Keratinocyte (primary cell): ENCODE data around the gene CAP2. TPM values are rescaled to one million over a fixed set of nuclear protein-coding genes. Genes with fewer than 3 reads are reported as not detected.
A peak's percentile ranks its signal among the peaks of the same experiment; 100 is the strongest.

Source experiments
- DNase-seq: peaks from one replicate; pipeline ENCODE4 v3.0.0-alpha.2; 2011; ENCODE audit warnings: low read depth, missing footprints, low spot score
- FAIRE-seq: peaks from 2 replicates; lab custom pipeline; 2011; peaks lifted over from hg19 to GRCh38; lab: Jason Lieb, UNC
- H2AFZ ChIP-seq: 2 replicates; pipeline ENCODE4 v1.6.0; 2012; ENCODE audit warnings: low read length, control low read depth, inconsistent platforms; ENCODE audit not compliant: control insufficient read depth
- H3K27ac ChIP-seq: 2 replicates; pipeline ENCODE4 v1.5.1; 2011; ENCODE audit warnings: low read length; ENCODE audit not compliant: control insufficient read depth, insufficient read depth
- H3K27me3 ChIP-seq: 3 replicates; pipeline ENCODE4 v1.6.0; 2011; ENCODE audit warnings: low read length; ENCODE audit not compliant: control insufficient read depth, insufficient read depth; ENCODE audit errors: extremely low read depth
- H3K36me3 ChIP-seq, 2 experiments: 2 replicates in 1 of 2; 3 replicates in 1 of 2; pipeline ENCODE4 v1.5.1; 2011; ENCODE audit warnings: low read length in 2 of 2, mild to moderate bottlenecking in 1 of 2; ENCODE audit not compliant: control insufficient read depth in 2 of 2, insufficient read depth in 2 of 2; ENCODE audit errors: extremely low read depth in 1 of 2
- H3K4me1 ChIP-seq: 3 replicates; pipeline ENCODE4 v1.5.1; 2011; ENCODE audit warnings: low read length; ENCODE audit not compliant: control insufficient read depth, insufficient read depth; ENCODE audit errors: extremely low read depth
- H3K4me2 ChIP-seq: 3 replicates; pipeline ENCODE4 v1.6.0; 2011; ENCODE audit warnings: low read depth, low read length; ENCODE audit not compliant: control insufficient read depth, insufficient read depth; ENCODE audit errors: extremely low read depth
- H3K4me3 ChIP-seq, 3 experiments: fragments of 200-600 bp in 1 of 3; sonication (generic) in 1 of 3; 2 replicates in 2 of 3; 3 replicates in 1 of 3; pipeline ENCODE4 v1.5.1; 2011 to 2016; ENCODE audit warnings: low read length in 3 of 3, mild to moderate bottlenecking in 3 of 3, control low read depth in 2 of 3, inconsistent platforms in 1 of 3, low read depth in 1 of 3, mixed read lengths in 1 of 3, mixed run types in 1 of 3, moderate library complexity in 1 of 3; ENCODE audit not compliant: control insufficient read depth in 2 of 3, insufficient read depth in 2 of 3; ENCODE audit errors: extremely low read depth in 1 of 3
- H3K79me2 ChIP-seq: 2 replicates; pipeline ENCODE4 v1.6.0; 2012; ENCODE audit warnings: low read length; ENCODE audit not compliant: control insufficient read depth, insufficient read depth
- H3K9ac ChIP-seq: 3 replicates; pipeline ENCODE4 v1.6.0; 2011; ENCODE audit warnings: low read length; ENCODE audit not compliant: control insufficient read depth, insufficient read depth; ENCODE audit errors: extremely low read depth
- H3K9me1 ChIP-seq: 3 replicates; pipeline ENCODE4 v1.6.0; 2011; ENCODE audit warnings: low read length; ENCODE audit not compliant: control insufficient read depth, insufficient read depth; ENCODE audit errors: extremely low read depth
- H3K9me3 ChIP-seq: 2 replicates; pipeline ENCODE4 v1.5.1; 2012; ENCODE audit warnings: low read depth, low read length; ENCODE audit not compliant: control insufficient read depth
- H4K20me1 ChIP-seq: 3 replicates; pipeline ENCODE4 v1.6.0; 2011; ENCODE audit warnings: low read length; ENCODE audit not compliant: control insufficient read depth, insufficient read depth; ENCODE audit errors: extremely low read depth
- CTCF ChIP-seq, 3 experiments: IDR thresholded peaks in 1 of 3; conservative IDR thresholded peaks in 1 of 3; optimal IDR thresholded peaks in 1 of 3; 2 replicates in 2 of 3; 3 replicates in 1 of 3; pipeline versions ENCODE3 to v1.5.1; 2011; ENCODE audit warnings: low read length in 3 of 3, mild to moderate bottlenecking in 3 of 3, moderate library complexity in 2 of 3, control low read depth in 1 of 3, inconsistent platforms in 1 of 3; ENCODE audit not compliant: insufficient read depth in 2 of 3; ENCODE audit errors: extremely low read depth in 1 of 3
- EZH2 ChIP-seq: IDR thresholded peaks from one replicate; pipeline ENCODE4 v1.6.1; 2012; ENCODE audit warnings: inconsistent platforms, mild to moderate bottlenecking, low read length, moderate library complexity
- dilution Hi-C: fragments of 300-500 bp; cut with MboI; formaldehyde crosslinking; loops from one replicate; pipeline ENCODE4 v1.7.0; 2020; ENCODE audit warnings: low sequenced_read_pairs; ENCODE audit not compliant: extremely low pct_ligation_motif_present
- polyA plus RNA-seq, 5 experiments: library from polyadenylated mRNA; depleted of rRNA in 3 of 5; stranded (reverse) in 3 of 5; stranded (forward) in 1 of 5; unstranded in 1 of 5; fragments of >200 nt; gene quantifications; 1 replicate in 1 of 5; 2 replicates in 3 of 5; 3 replicates in 1 of 5; pipeline versions ENCODE4 v1.2.1 to v1.2.3, GENCODE V29; 2011 to 2012; ENCODE audit warnings: missing spikeins in 2 of 5, low read depth in 1 of 5, low replicate concordance in 1 of 5

The CAP2 gene
- polyA plus RNA-seq, 1 donor (not counting 4 experiments of a cell fraction or from before 2014, with no cell fraction given): 12.1 TPM

- no peaks in the 10 kb centered on the region for H4K20me1 ChIP-seq
- H3K27ac ChIP-seq: no peak overlapping the region
- peaks cover 0 to 3% of the 10 kb centered on the region in 2 experiments for H3K36me3 ChIP-seq
- TF ChIP-seq EZH2 (no peak), CTCF (optimal IDR thresholded peaks at IDR 0.05 in 1 of 3, IDR thresholded peaks at IDR 0.05 in 1 of 3, conservative IDR thresholded peaks at IDR 0.05 in 1 of 3; ENCODE audit: extremely low read depth in 1 of 3, insufficient read depth in 2 of 3, low read length in 3 of 3) (no peak)
- no peak overlapping the region for H3K9ac ChIP-seq
- no peaks in the 10 kb centered on the region for H3K9me1 ChIP-seq
- H3K4me2 ChIP-seq: peak overlapping the region; percentile 13
- H3K4me3 ChIP-seq: no peak overlapping the region
- peak; percentile 7 for DNase-seq
- no peaks in the 10 kb centered on the region for H3K27me3 ChIP-seq
- dilution Hi-C loops: no loop called here
- H2AFZ ChIP-seq: no peak overlapping the region
- H3K4me1 ChIP-seq: peaks cover 9% of the 10 kb centered on the region
- H3K79me2 ChIP-seq: no peaks in the 10 kb centered on the region
- no peaks in the 10 kb centered on the region for H3K9me3 ChIP-seq
- no peak for FAIRE-seq
Observed at GRCh38 chr6:17519120-17519519, 125.7 kb downstream of the CAP2 start.

DNA sequence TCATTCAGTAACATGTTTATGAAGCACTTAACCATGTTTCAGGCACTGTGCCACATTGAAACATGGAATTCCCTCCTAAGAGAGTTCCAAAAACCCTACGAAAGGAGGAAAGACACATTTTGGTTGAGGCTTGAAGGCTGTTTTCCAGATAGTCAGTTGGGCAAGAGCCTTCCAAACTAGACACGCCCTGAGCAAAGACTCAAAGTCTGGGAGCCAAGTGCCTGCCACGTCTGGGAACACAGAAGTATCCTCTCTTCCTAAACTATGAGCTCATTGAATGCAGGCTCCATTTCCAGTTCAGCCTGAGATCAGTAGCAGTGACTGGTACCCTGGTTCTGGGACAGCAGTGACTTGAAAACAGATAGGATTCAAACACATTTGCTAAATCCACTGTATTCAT lies 132.2 kb downstream of the CAP2 start:
- Histone ChIP-seq H2AFZ (no peak overlapping the region), H3K27me3 (no peaks in the 10 kb centered on the region), H3K36me3 (peaks cover 0 to 5% of the 10 kb centered on the region in 2 experiments), H3K4me1 (no peaks in the 10 kb centered on the region), H4K20me1 (no peaks in the 10 kb centered on the region), H3K4me2 (no peak overlapping the region), H3K79me2 (no peaks in the 10 kb centered on the region), H3K9me3 (no peaks in the 10 kb centered on the region), H3K4me3 (no peak overlapping the region), H3K27ac (no peak overlapping the region), H3K9me1 (no peaks in the 10 kb centered on the region), H3K9ac (no peak overlapping the region)
- dilution Hi-C loops: no loop called here
- no peak for TF ChIP-seq CTCF (optimal IDR thresholded peaks at IDR 0.05 in 1 of 3, IDR thresholded peaks at IDR 0.05 in 1 of 3, conservative IDR thresholded peaks at IDR 0.05 in 1 of 3; ENCODE audit: extremely low read depth in 1 of 3, insufficient read depth in 2 of 3, low read length in 3 of 3)
- no peak for TF ChIP-seq EZH2
- FAIRE-seq: no peak
- no peak for DNase-seq
